K562 (cell line): ENCODE results near the gene CECR2. TPM values are rescaled to one million over a fixed set of nuclear protein-coding genes. Genes with fewer than 3 reads are reported as not detected.

Source experiments
- ATAC-seq: fragments of 200-7000 bp; cut with Tn5 transposase; 3 replicates; pipeline ENCODE4 v1.9.1; 2020; ENCODE audit warnings: moderate library complexity
- BruUV-seq: library from RNA; stranded (reverse); fragments of 400-500 nt; replicated peaks from 2 replicates; lab custom pipeline; 2021; lab: Mats Ljungman, UMichigan
- CTCF ChIA-PET: fragments of 300-600 bp; formaldehyde crosslinking; extraction: SDS; loops from one replicate; lab custom pipeline; 2021; ENCODE audit warnings: low intra/inter-chr PET ratio; lab: Yijun Ruan, JAX
- POLR2A ChIA-PET: fragments of 300-600, 350-650 bp; sonication (Branson Sonifier 250); formaldehyde crosslinking; extraction: SDS; loops from one replicate; lab custom pipeline; 2021; ENCODE audit warnings: antibody characterized with exemption, inconsistent platforms; lab: Yijun Ruan, JAX
- DNase-seq, 4 experiments: peaks; one replicate each; pipeline versions ENCODE4 v3.0.0 to v3.0.0-alpha.2; 2011 to 2018; ENCODE audit warnings: low spot score in 3 of 4, mixed read lengths in 3 of 4; ENCODE audit errors: extremely low read depth in 1 of 4
- FAIRE-seq: peaks from 2 replicates; lab custom pipeline; 2011; peaks lifted over from hg19 to GRCh38; lab: Jason Lieb, UNC
- H2AFZ ChIP-seq: 2 replicates; pipeline ENCODE4 v1.6.0; 2011; ENCODE audit warnings: low read depth, low read length, control low read depth, inconsistent platforms
- H3K27ac ChIP-seq: fragments of 200-600 bp; 3 replicates; pipeline ENCODE4 v1.8.0; 2011; ENCODE audit warnings: low read depth, mild to moderate bottlenecking, control low read depth, inconsistent platforms, low read length, moderate library complexity, mixed read lengths; ENCODE audit errors: extremely low read depth
- H3K27me3 ChIP-seq, 2 experiments: fragments of 300-600 bp in 1 of 2; 2 replicates in 1 of 2; 3 replicates in 1 of 2; pipeline versions ENCODE4 v1.6.0 to v1.8.0; 2011; ENCODE audit warnings: inconsistent platforms in 2 of 2, low read length in 2 of 2, mild to moderate bottlenecking in 1 of 2, mixed read lengths in 1 of 2, moderate library complexity in 1 of 2; ENCODE audit not compliant: control insufficient read depth in 2 of 2, insufficient read depth in 2 of 2
- H3K36me3 ChIP-seq: fragments of 300-600 bp; 3 replicates; pipeline ENCODE4 v1.8.0; 2011; ENCODE audit warnings: mild to moderate bottlenecking, low read length, inconsistent platforms; ENCODE audit not compliant: control insufficient read depth, insufficient read depth
- H3K4me1 ChIP-seq, 2 experiments: fragments of 200-600 bp in 1 of 2; replicated peaks in 1 of 2; 2 replicates in 1 of 2; 3 replicates in 1 of 2; pipeline versions ENCODE4 v1.5.1 to v1.8.0; 2011; ENCODE audit warnings: inconsistent platforms in 2 of 2, low read length in 2 of 2, mild to moderate bottlenecking in 1 of 2, mixed read lengths in 1 of 2, moderate library complexity in 1 of 2; ENCODE audit not compliant: control insufficient read depth in 2 of 2, insufficient read depth in 2 of 2
- H3K4me2 ChIP-seq: 2 replicates; pipeline ENCODE4 v1.6.1; 2011; ENCODE audit warnings: low read length, control low read depth, inconsistent platforms, mixed read lengths; ENCODE audit not compliant: insufficient read depth
- H3K4me3 ChIP-seq: fragments of 200-600 bp; sonication (generic), shearing (Covaris generic); 2 replicates; pipeline ENCODE4 v1.5.1; 2016; ENCODE audit warnings: control low read depth, inconsistent platforms
- H3K79me2 ChIP-seq: fragments of 200-600 bp; 3 replicates; pipeline ENCODE4 v1.8.0; 2011; ENCODE audit warnings: low read length, inconsistent platforms; ENCODE audit not compliant: control insufficient read depth, insufficient read depth
- H3K9ac ChIP-seq, 2 experiments: 2 replicates each; pipeline versions ENCODE4 v1.6.0 to v1.6.1; 2011; ENCODE audit warnings: low read depth in 2 of 2, low read length in 2 of 2, control low read depth in 1 of 2, inconsistent platforms in 1 of 2, mild to moderate bottlenecking in 1 of 2, mixed read lengths in 1 of 2; ENCODE audit not compliant: insufficient read depth in 1 of 2
- H3K9me1 ChIP-seq: one replicate; pipeline ENCODE4 v1.6.0; 2011; ENCODE audit warnings: inconsistent platforms, mild to moderate bottlenecking, low read length, moderate library complexity; ENCODE audit not compliant: control insufficient read depth, insufficient read depth
- H3K9me3 ChIP-seq: replicated peaks from 2 replicates; pipeline ENCODE4 v1.5.1; 2011; ENCODE audit warnings: low read depth, low read length, inconsistent platforms; ENCODE audit not compliant: control insufficient read depth, insufficient read depth
- H4K20me1 ChIP-seq: replicated peaks from 2 replicates; pipeline ENCODE4 v1.6.1; 2011; ENCODE audit warnings: low read length, inconsistent platforms, mixed read lengths; ENCODE audit not compliant: control insufficient read depth, insufficient read depth
- CC2D1A ChIP-seq: fragments of 450-650 bp; IDR thresholded peaks from 2 replicates; pipeline ENCODE4 v1.6.1; 2017; ENCODE audit warnings: mild to moderate bottlenecking
- YY1 ChIP-seq, 3 experiments: IDR thresholded peaks; 2 replicates each; pipeline ENCODE4 v1.6.1; 2011; ENCODE audit warnings: low read length in 2 of 3, mild to moderate bottlenecking in 2 of 3, moderate library complexity in 2 of 3, borderline replicate concordance in 1 of 3, control low read depth in 1 of 3, low read depth in 1 of 3; ENCODE audit not compliant: insufficient read depth in 3 of 3, insufficient replicate concordance in 2 of 3, control insufficient read depth in 1 of 3, insufficient read length in 1 of 3; ENCODE audit errors: extremely low read depth in 1 of 3
- ZNF592 ChIP-seq: fragments of 450-650 bp; IDR thresholded peaks from 2 replicates; pipeline ENCODE4 v1.6.1; 2017; ENCODE audit warnings: antibody characterized with exemption, mild to moderate bottlenecking
- WGBS: fragments of 100-300 bp; shearing (Covaris generic); methylation state at CpG from one replicate; pipeline ENCODE4 v1.1.6; 2016; ENCODE audit warnings: low coverage, mixed read lengths; ENCODE audit not compliant: insufficient coverage; ENCODE audit errors: missing lambda C conversion rate; 5-methylcytosine and 5-hydroxymethylcytosine counted together
- in situ Hi-C: fragments of 300-500 bp; cut with MboI; formaldehyde crosslinking; loops from 4 replicates; pipeline ENCODE4 v1.15.0; 2018; ENCODE audit warnings: inconsistent platforms, mixed read lengths
- intact Hi-C: fragments of 100-400 bp; cut with micrococcal nuclease; formaldehyde crosslinking; loops from 2 replicates; pipeline ENCODE4 v1.14.2; 2022
- polyA plus RNA-seq, 8 experiments: library from polyadenylated mRNA; depleted of rRNA in 4 of 8; stranded (reverse) in 5 of 8; unstranded in 3 of 8; fragments of >200 nt; fragmentation: Nextera tagmentation in 2 of 8; fragmentation: Illumina TruSeq in 1 of 8; extraction: Ambion mirVana in 2 of 8; extraction: Trizol in 1 of 8; gene quantifications; 2 replicates each; pipeline versions ENCODE4 v1.2.1 to v1.2.3, GENCODE V29; 2011 to 2014; ENCODE audit warnings: inconsistent platforms in 1 of 8, missing spikeins in 1 of 8
- total RNA-seq, 7 experiments: library from RNA; depleted of rRNA in 6 of 7; stranded (reverse); fragments of >200 nt in 6 of 7; fragmentation: Illumina TruSeq in 2 of 7; extraction: Trizol in 2 of 7; gene quantifications; 2 replicates each; pipeline versions ENCODE4 v1.2.1 to v1.2.3, GENCODE V29; 2011 to 2021; ENCODE audit warnings: low replicate concordance in 1 of 7

CECR2 gene
- total and polyA plus RNA-seq, 9 of the 15 experiments (the other 6 are each of a cell fraction or from before 2014, with no cell fraction given), result 0.01 to 1.00 (median 0.27) TPM

- TF ChIP-seq ZNF592, result no peak
Measured at GRCh38 chr22:17370766-17371432, 1.6 kb downstream of the CECR2 start (continued).

GRCh38 chr22:17371448-17371847 is 2.2 kb downstream of the CECR2 start:
- Histone ChIP-seq H3K79me2 (no peaks in the 10 kb centered on the region), H3K4me1 (peaks cover 0 to 16% of the 10 kb centered on the region in 2 experiments; a peak in 3 of 5 replicates), H3K9me1 (no peaks in the 10 kb centered on the region), H2AFZ (no peak overlapping the region), H3K27me3 (peaks cover 43 to 48% of the 10 kb centered on the region in 2 experiments), H4K20me1 (no peaks in the 10 kb centered on the region), H3K4me2 (no peak overlapping the region), H3K4me3 (no peak overlapping the region), H3K27ac (no peak overlapping the region), H3K9ac (no peak overlapping the region), H3K9me3 (no peaks in the 10 kb centered on the region), H3K36me3 (no peaks in the 10 kb centered on the region)
- no TSS peak for BruUV-seq
- in situ Hi-C loops (no loop called here), intact Hi-C loops (no loop called here)
- ATAC-seq (no peak), FAIRE-seq (no peak), DNase-seq (no peak)
- 4% methylated on average over 5 of the region's 5 CpGs for WGBS
- CTCF ChIA-PET, result no interaction called here
- POLR2A ChIA-PET, result interaction anchor here (0.7 to 0.8 kb wide), 2 partner anchors 10 to 332 kb away, joined by 3 to 6 read pairs; no protein-coding TSS in a partner anchor
- peak in 1 of 3 experiments; percentile 33 for TF ChIP-seq YY1 (IDR thresholded peaks at IDR 0.05; ENCODE audit: borderline replicate concordance in 1 of 3, control insufficient read depth in 1 of 3, extremely low read depth in 1 of 3, insufficient read depth in 3 of 3, insufficient read length in 1 of 3, insufficient replicate concordance in 2 of 3, low read depth in 1 of 3, low read length in 2 of 3)
- TF ChIP-seq CC2D1A, result no peak
